Frontal cortex (tissue), 4 donors: ENCODE results near the gene TUBGCP3. TPM values are rescaled to one million over a fixed set of nuclear protein-coding genes. Genes with fewer than 3 reads are reported as not detected.
A peak's percentile ranks its signal among the peaks of the same experiment; 100 is the strongest.

Experiments used
- DNase-seq, 2 donors: peaks; one replicate each; pipeline ENCODE4 v3.0.0; 2012; ENCODE audit warnings: low spot score in 2 of 2
- FAIRE-seq: peaks from 2 replicates; lab custom pipeline; 2012; peaks lifted over from hg19 to GRCh38; lab: Jason Lieb, UNC
- total RNA-seq: library from RNA; depleted of rRNA; stranded (reverse); fragments of >200 nt; gene quantifications from one replicate; pipeline ENCODE4 v1.2.3, GENCODE V29; 2014
- donor health status: control.
- donor health status: control.
- donor health status: control.

The TUBGCP3 gene
- total RNA-seq, 1 donor from 2014 or later: 24.1 TPM

GRCh38 chr13:112545856-112546255 lies 42.1 kb downstream of the TUBGCP3 start:
- DNase-seq (no peak), FAIRE-seq (no peak)

GRCh38 chr13:112532837-112533745 lies 54.9 kb downstream of the TUBGCP3 start:
- DNase-seq: no peak
- FAIRE-seq: no peak

- FAIRE-seq (no peak), DNase-seq (no peak)
These were observed 56.6 kb downstream of the TUBGCP3 start for GRCh38 chr13:112531263-112531794.

GRCh38 chr13:112530861-112531260 lies 57.1 kb downstream of the TUBGCP3 start:
- no peak for FAIRE-seq
- no peak for DNase-seq

- FAIRE-seq (no peak), DNase-seq (no peak)
These were observed 58.7 kb downstream of the TUBGCP3 start for GRCh38 chr13:112529216-112529615.

GRCh38 chr13:112526146-112526853 lies 61.7 kb downstream of the TUBGCP3 start:
- FAIRE-seq: no peak

GRCh38 chr13:112525356-112525945 lies 62.5 kb downstream of the TUBGCP3 start:
- FAIRE-seq: no peak

More at GRCh38 chr13:112526146-112526853, 61.7 kb downstream of the TUBGCP3 start:
- DNase-seq: no peak

GRCh38 chr13:112522578-112522977 lies 65.4 kb downstream of the TUBGCP3 start:
- no peak for FAIRE-seq
- DNase-seq: no peak

More at GRCh38 chr13:112525356-112525945, 62.5 kb downstream of the TUBGCP3 start:
- no peak for DNase-seq

GRCh38 chr13:112521073-112521685 lies 66.8 kb downstream of the TUBGCP3 start:
- DNase-seq (no peak), FAIRE-seq (no peak)

GRCh38 chr13:112519517-112520060 lies 68.4 kb downstream of the TUBGCP3 start:
- FAIRE-seq: no peak
- no peak for DNase-seq

- FAIRE-seq: no peak
- no peak for DNase-seq
These were observed 71.7 kb downstream of the TUBGCP3 start for GRCh38 chr13:112516218-112516617.

- FAIRE-seq (no peak), DNase-seq (no peak)
These were observed 74.2 kb downstream of the TUBGCP3 start for GRCh38 chr13:112513761-112514160.

- FAIRE-seq: no peak
These were observed 76.8 kb downstream of the TUBGCP3 start for GRCh38 chr13:112510987-112511685.

GRCh38 chr13:112510002-112510780 lies 77.8 kb downstream of the TUBGCP3 start:
- DNase-seq (peak in 1 of 2 donors; percentile 68), FAIRE-seq (no peak)

More at GRCh38 chr13:112510987-112511685, 76.8 kb downstream of the TUBGCP3 start:
- no peak for DNase-seq

- no peak for FAIRE-seq
- DNase-seq: no peak
These were observed 78.8 kb downstream of the TUBGCP3 start for GRCh38 chr13:112509190-112509589.

GRCh38 chr13:112506046-112506445 lies 81.9 kb downstream of the TUBGCP3 start:
- DNase-seq (no peak), FAIRE-seq (no peak)

- FAIRE-seq (no peak), DNase-seq (no peak)
These were observed 91.8 kb downstream of the TUBGCP3 start for GRCh38 chr13:112496166-112496565.

- DNase-seq (no peak), FAIRE-seq (no peak)
These were observed 92.5 kb downstream of the TUBGCP3 start for GRCh38 chr13:112495465-112495864.
